KOPT-K1 (cell line): ENCODE results near the gene ANXA7.
A peak's percentile ranks its signal among the peaks of the same experiment; 100 is the strongest.
"Not testable (repeated sequence)": the region's sequence is repeated elsewhere in the genome, so short reads cannot be mapped to it uniquely, and the experiment has no call there.

Experiments used
- H3K27ac ChIP-seq: fragments of 200-600 bp; sonication (generic); 2 replicates; pipeline ENCODE4 v1.5.1; 2016; ENCODE audit warnings: antibody characterized with exemption, mild to moderate bottlenecking, low read depth, low read length; ENCODE audit not compliant: poor library complexity, severe bottlenecking
- H3K36me3 ChIP-seq: fragments of 200-600 bp; sonication (generic); 2 replicates; pipeline ENCODE4 v1.5.1; 2017; ENCODE audit warnings: antibody characterized with exemption, mild to moderate bottlenecking, low read length, moderate library complexity; ENCODE audit not compliant: insufficient read depth
- H3K9me3 ChIP-seq: fragments of 200-600 bp; sonication (generic); 2 replicates; pipeline ENCODE4 v1.5.1; 2017; ENCODE audit warnings: antibody characterized with exemption, low read length, mild to moderate bottlenecking; ENCODE audit not compliant: insufficient read depth, poor library complexity, severe bottlenecking

The ANXA7 gene

DNA sequence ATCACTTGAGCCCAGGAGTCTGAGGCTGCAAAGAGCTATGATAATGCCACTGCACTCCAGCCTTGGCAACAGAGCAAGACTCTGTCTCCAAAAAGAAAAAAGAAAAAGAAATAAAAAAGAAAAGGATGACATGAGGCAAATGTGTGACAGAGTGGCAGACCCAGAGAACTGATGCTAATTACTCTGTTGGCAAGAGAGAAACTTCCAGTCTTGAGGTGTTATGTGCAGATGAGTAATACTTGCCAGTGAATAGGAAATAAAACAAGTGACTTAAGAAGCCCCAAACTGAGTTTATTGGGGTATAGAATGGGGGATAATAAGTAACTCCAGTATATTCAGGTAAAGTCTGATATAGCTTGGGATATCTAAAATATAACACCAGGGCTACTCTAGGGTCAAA is 9.5 kb upstream of the ANXA7 start:
- Histone ChIP-seq H3K9me3 (no peaks in the 10 kb centered on the region), H3K27ac (no peak overlapping the region), H3K36me3 (peaks cover 59% of the 10 kb centered on the region)

DNA sequence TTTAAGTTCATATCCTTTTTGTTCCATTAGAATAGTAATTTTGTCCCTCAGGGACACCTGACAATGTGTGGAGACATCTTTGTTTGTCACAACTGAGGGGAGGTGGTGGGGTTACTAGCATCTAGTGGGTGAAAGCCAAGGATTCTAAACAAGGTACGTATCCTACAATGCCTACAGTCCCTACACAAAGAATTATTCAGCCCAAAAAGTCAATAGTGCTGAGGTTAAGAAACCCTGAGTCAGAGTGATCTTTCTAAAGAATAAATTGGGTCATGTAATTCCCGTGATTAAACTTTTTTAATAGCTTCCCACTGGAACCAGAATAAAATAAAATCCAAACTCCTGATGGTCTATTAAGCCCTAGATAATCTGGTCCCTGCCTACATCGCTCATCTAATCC is 2.7 kb upstream of the ANXA7 start:
- Histone ChIP-seq H3K36me3 (no peaks in the 10 kb centered on the region), H3K27ac (no peak overlapping the region), H3K9me3 (no peaks in the 10 kb centered on the region)

DNA sequence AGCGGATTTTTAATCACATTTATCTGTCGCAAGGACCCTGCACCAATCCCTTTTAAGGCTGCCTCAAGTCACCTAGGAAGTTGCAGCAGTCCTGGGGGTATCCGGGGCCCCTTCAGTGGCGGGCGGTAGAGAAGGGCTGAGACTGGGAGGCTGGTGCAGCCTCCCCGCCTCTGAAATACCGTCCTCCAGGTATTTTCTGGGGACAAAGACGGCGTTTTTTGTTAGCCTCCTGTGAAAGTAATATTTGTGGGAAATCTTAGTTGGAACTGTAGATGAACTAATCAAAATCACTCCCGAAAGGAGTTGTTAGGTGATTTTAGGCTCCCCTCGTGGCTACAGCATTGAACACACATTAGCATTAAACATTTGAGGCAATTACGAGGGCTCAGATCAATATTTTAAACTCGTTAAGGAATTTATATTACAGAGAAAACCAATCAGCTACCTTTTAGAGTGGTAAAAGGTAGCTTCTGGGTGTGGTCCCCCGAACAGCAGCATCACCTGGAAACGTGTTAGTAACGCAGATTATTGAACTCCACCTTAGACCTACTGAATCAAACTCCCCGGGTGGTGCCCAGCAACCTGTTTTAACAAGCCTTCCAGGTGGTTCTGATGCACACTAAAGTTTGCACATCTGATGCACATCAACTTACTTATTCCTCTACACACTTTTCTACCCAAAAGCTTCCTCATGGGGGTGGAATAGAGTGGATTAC is 530 bp upstream of the ANXA7 start:
- Histone ChIP-seq H3K9me3 (no peaks in the 10 kb centered on the region), H3K27ac (peak overlapping the region; percentile 79), H3K36me3 (no peaks in the 10 kb centered on the region)

DNA sequence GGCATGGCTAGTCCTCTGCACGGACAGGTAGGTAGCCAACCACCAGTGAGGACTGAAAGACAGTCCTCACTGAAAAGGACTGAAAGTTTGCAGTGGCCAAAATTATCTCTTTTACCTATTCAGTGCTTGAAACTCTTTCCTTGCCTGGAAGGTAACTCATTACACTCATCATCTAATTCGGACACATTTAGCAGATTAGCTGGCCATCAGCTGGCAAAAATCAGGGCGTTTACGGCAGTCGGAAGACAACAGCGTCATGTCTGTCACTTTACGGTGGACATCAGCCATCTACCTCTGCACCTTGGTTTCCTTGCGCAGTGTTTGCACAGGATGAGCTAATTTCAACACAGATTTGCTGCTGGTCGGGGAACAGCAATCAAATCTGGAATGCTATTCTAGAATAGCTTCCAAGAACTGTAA is 740 bp downstream of the ANXA7 start:
- Histone ChIP-seq H3K9me3 (no peaks in the 10 kb centered on the region), H3K36me3 (no peaks in the 10 kb centered on the region), H3K27ac (peak overlapping the region; percentile 79)

DNA sequence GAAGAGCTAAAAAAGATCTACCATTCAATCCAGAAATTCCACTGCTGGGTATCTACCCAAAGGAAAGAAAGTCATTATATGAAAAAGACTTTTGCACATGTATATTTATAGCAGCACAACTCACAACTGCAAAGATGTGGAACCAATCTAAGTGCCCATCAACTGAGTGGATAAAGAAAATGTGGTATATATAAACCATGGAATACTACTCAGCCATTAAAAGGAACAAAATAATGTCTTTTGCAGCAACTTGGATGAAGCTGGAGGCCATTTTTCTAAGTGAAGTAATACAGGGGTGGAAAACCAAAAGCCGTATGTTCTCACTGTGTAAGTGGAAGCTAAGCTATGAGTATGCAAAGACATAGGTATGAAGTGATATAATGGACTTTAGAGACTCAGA is 3.0 kb downstream of the ANXA7 start:
- H3K27ac ChIP-seq = no peak overlapping the region
- no peaks in the 10 kb centered on the region for H3K9me3 ChIP-seq
- H3K36me3 ChIP-seq = peaks cover 15% of the 10 kb centered on the region; the same call in 1 of the 2 replicates

DNA sequence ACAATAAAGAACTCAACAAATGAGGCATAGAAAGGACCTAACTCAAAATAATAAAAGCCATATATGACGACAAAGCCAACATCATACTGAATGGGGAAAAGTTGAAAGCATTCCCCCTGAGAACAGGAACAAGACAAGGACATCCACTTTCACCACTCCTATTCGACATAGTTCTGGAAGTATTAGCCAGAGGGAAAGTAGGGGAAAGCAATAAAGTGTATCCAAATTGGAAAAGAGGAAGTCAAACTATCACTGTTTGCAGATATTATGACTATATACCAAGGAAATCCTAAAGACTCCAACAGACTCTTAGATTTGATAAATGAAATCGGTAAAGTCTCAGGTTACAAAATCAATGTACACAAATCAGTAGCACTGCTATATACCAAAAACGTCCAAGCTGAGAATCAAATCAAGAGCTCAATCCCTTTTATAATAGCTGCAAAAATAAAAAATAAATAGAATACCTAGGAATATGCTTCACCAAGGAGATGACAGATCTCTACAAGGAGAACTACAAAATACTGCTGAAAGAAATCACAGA is 4.8 kb downstream of the ANXA7 start:
- H3K36me3 ChIP-seq = peaks cover 15% of the 10 kb centered on the region; the same call in 1 of the 2 replicates
- H3K9me3 ChIP-seq = no peaks in the 10 kb centered on the region
- H3K27ac ChIP-seq = no peak overlapping the region

DNA sequence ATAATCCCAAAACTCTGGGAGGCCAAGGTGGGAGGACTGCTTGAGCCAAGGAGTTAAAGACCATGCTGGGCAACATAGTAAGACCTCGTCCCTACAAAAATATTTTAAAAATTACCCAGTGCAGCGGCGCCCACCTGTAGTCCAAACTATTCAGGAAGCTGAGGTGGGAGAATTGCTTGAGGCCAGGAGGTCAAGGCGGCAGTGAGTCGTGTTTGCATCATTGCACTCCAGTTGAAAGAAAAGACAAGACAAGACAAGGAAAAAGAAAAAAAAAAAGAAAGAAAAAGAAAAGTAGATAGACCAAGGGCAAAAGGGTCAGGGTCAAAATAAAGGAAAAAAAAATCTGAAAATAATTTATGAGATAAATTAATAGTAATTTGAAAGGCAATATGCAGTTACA is 5.8 kb downstream of the ANXA7 start:
- no peak overlapping the region for H3K27ac ChIP-seq
- H3K9me3 ChIP-seq = no peaks in the 10 kb centered on the region
- H3K36me3 ChIP-seq = peaks cover 15% of the 10 kb centered on the region; the same call in 1 of the 2 replicates

DNA sequence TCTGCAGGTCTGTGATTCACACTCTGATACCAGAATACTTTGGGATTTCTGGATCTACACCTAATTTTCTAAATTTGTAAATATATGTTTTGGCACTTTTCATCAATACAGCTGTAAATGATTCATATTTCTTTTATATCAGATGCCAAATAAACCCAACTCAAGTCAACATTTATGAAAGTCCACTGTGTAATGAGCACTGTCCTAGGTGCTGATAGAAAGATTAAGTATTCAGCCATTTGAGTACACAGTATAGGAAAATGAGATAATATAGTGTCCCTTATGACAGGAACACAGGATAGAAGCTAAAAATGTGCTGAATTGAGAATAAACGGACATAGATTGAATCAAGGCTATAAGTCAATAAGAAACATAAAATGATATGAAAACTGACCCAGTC is 6.4 kb downstream of the ANXA7 start:
- H3K27ac ChIP-seq = no peak overlapping the region
- H3K9me3 ChIP-seq = no peaks in the 10 kb centered on the region
- H3K36me3 ChIP-seq = peaks cover 15% of the 10 kb centered on the region; the same call in 1 of the 2 replicates

DNA sequence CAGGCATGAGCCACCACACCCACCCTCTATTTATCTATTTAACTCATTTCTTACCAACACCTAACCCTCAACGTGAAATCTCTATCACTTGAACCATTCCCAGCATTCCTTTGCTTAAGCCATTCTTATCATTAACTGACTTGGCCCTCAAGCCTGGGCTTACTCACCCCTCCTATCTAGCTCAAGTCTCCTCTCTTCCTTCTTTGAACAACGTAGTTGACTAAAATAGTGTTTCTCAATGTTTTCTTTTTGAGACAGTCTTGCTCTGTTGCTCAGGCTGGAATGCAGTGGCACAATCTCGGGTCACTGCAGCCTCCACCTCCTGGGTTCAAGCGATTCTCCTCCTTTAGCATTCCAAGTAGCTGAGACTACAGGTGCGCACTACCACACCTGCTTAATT is 7.0 kb downstream of the ANXA7 start:
- no peaks in the 10 kb centered on the region for H3K9me3 ChIP-seq
- H3K27ac ChIP-seq = no peak overlapping the region
- H3K36me3 ChIP-seq = peaks cover 15% of the 10 kb centered on the region; the same call in 1 of the 2 replicates

DNA sequence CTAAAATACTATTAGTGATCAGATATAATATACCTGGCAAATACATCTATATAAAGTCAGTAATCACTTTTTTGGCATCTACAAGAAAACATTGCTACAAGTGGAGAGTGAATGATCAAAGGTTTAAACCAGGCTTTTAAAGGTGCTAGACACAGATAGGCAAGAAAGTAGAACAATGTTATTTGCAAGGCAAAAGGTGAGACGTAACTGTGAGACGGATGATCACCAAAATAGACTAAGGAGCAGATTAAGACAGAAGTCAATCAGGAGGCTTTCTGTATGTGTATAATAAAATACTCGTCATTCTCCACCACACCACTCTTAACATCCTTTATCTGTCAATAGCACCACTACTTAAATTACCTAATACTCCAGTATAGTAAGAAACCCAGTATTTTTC is 8.3 kb downstream of the ANXA7 start:
- Histone ChIP-seq H3K36me3 (peaks cover 15% of the 10 kb centered on the region; the same call in 1 of the 2 replicates), H3K9me3 (no peaks in the 10 kb centered on the region), H3K27ac (no peak overlapping the region)

DNA sequence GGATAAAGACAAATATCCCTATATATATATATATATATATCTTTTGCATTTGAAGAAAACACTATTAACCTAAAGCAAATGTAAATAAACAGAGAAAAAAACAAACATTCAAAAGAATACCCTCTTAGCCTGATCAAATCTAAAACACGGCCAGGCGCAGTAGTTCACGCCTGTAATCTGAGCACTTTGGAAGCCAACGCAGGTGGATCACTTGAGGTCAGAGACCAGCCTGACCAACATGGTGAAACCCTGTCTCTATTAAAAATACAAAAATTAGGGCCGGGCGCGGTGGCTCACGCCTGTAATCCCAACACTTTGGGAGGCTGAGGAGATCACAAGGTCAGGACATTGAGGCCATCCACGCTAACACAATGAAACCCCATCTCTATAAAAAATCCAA is 9.2 kb downstream of the ANXA7 start:
- Histone ChIP-seq H3K27ac (no peak overlapping the region), H3K9me3 (no peaks in the 10 kb centered on the region), H3K36me3 (peaks cover 15% of the 10 kb centered on the region; the same call in 1 of the 2 replicates)

DNA sequence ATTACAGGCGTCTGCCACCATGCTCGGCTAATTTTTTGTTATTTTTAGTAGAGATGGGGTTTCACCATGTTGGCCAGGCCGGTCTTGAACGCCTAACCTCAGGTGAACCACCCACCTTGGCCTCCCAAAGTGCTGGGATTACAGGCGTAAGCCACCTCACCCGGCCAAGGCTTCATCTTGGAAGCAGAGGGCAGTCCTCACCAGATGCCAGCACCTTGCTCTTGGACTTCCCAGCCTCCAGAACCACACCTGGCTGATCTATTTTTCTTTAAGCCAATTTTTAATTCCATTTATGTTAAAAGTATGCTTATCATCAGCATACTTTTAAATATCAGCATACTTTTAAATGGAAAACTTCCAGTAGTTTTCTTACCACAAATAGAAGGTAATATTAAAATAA is 12.2 kb downstream of the ANXA7 start:
- no peak overlapping the region for H3K27ac ChIP-seq
- peaks cover 20% of the 10 kb centered on the region for H3K36me3 ChIP-seq
- H3K9me3 ChIP-seq = no peaks in the 10 kb centered on the region

DNA sequence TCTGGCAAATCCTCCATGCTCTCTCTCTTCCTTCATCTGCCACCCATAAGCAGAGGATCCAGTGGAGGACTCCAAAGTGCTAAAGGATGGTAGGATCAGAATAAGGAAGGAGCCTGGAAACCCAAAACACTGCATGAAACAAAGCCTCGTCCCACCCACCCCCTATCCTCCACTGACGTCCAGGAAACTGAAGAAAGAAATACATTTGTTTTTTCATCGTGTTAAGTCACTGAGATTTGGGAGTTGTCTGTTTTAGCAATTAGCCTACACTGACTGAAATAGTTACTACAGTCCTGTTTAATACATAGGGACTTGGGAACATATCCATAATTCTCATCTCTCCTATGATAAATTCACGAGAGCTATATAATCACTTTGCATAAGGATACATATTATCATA is 14.8 kb downstream of the ANXA7 start:
- H3K36me3 ChIP-seq = peaks cover 44% of the 10 kb centered on the region
- H3K27ac ChIP-seq = no peak overlapping the region
- H3K9me3 ChIP-seq = no peaks in the 10 kb centered on the region

DNA sequence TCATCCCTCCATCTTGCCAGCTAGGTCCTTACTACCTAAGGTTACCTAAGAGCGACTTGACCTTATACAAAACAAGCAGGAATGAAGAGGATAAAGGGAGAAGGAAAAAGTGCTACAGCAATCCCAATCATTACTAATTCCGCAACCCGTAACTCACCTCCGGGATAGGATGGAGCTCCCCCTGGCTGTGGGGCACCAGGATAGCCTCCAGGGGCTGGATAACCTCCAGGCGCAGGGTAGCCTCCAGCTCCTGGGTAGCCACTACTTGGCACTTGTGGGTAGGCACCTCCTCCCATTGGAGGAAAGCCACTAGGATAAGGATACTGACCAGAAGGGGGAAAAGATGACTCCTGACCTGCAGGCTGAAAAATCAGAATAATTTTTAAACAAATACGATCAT is 15.8 kb downstream of the ANXA7 start:
- Histone ChIP-seq H3K9me3 (no peaks in the 10 kb centered on the region), H3K27ac (no peak overlapping the region), H3K36me3 (peaks cover 44% of the 10 kb centered on the region)

DNA sequence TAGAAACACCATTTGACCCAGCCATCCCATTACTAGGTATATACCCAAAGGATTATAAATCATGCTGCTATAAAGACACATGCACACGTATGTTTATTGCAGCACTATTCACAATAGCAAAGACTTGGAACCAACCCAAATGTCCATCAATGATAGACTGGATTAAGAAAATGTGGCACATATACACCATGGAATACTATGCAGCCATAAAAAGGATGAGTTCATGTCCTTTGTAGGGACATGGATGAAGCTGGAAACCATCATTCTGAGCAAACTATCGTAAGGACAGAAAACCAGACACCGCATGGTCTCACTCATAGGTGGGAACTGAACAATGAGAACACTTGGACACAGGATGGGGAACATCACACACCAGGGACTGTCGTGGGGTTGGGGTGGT is 19.5 kb downstream of the ANXA7 start:
- not testable (repeated sequence) for H3K9me3 ChIP-seq, H3K27ac ChIP-seq
- H3K36me3 ChIP-seq = peaks cover 61% of the 10 kb centered on the region

DNA sequence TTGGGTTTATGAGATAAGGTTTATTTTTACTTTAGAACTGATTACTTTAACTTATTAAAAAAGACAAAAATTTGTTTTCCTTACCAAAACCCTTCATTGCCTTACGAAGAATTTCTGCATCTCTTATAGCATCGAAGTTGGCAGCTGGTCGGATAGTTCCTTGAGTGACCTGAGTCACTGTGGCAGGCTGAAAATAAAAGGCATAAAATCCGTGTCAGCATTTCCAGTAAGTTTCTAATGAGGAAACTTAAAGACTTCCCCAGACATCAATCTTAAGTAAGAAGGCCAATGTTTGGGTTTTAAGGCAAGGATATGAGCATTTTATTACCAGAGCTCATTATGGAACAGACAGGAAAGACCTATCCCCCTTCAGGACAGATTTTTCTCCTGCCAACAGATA is 25.6 kb downstream of the ANXA7 start:
- no peaks in the 10 kb centered on the region for H3K9me3 ChIP-seq
- H3K27ac ChIP-seq = no peak overlapping the region
- H3K36me3 ChIP-seq = peaks cover 73% of the 10 kb centered on the region
